Ramos (cell line): ENCODE results near the gene CMYA5.

Experiments
- in situ Hi-C: fragments of 300-500 bp; cut with MboI; formaldehyde crosslinking; loops from one replicate; pipeline ENCODE4 v1.14.3; 2022; ENCODE audit warnings: low sequenced_read_pairs; ENCODE audit not compliant: unreplicated experiment

The CMYA5 gene

DNA sequence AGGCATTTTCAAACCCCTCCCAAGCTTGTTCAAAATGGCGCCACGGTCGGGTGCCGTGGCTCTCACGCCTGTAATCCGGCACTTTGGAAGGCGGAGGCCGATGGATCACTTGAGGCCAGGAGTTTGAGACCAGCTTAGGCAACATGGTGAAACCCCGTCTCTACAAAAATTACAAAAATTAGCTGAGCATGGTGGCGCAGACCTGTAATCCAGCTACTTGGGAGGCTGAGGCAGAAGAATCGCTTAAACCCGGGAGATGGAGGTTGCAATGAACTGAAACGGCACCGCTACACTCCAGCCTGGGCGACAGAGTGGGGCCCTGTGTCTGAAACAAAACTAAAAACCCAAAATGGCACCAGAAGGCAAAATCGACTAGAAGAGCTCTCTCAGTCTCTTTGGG is 159.4 kb downstream of the CMYA5 start:
- in situ Hi-C loops: no loop called here
